Activated T-cell treated with anti-CD3 and anti-CD28 coated beads, Interleukin-2, amount 50 U/mL, for 48 hours (primary cell): ENCODE results near the gene ENTPD6.

ENCODE experiments used
- DNase-seq, 2 experiments: peaks; one replicate each; pipeline ENCODE4 v3.0.0-alpha.2; 2020

ENTPD6 gene

DNA sequence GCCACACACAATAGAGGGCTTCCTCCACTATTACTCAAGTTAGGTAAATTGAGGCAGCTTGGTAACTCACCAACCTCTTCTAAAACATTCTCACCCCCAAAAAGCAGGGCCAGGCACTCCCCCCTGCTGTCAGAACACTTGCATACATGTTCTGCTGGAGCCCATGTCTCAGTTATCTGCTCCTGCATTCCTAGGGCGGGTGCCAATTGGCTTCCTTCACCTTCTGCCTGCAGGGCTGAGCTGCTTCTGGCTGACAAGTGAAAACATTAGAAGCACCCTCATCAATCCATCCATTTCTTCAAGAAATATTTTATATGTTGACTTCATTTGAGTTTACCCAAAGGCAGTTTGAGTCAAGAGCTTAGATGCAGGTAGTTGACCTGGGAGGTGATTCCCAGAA is 4.5 kb upstream of the ENTPD6 start:
- no peak for DNase-seq

- no peak for DNase-seq
Measured at GRCh38 chr20:25191689-25192088, 3.8 kb upstream of the ENTPD6 start.

GRCh38 chr20:25193843-25194242 is 1.7 kb upstream of the ENTPD6 start:
- DNase-seq: no peak

DNA sequence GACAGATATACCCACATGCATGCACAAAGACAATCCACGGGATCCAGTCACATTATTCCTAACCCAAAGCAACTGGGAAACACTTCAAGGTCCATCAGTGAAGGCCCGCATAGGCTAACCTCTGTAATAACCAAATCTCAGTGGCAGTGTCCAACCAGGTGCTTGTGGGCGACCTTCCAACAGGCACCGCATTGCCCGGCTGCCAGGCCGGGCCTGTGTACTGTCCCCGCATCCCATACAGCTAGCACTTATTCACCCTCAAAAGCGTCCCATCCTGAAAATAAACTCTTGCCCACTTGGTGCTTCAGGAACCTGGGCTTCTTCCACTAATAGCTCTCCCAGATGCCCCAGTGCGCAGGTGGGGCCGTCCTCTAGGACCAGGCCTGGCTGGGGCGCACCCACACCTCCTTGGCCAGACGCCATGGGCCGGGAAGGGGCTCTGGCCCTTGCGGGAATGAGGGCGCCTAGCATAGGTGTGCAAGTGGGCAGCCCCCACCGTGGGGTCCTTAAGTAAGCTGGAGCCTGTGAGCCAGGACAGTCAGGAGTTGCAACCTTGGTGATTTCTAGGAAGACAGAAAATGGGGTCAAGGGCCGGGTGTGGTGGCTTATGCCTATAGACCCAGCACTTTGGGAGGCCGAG is 1.1 kb upstream of the ENTPD6 start:
- no peak for DNase-seq

GRCh38 chr20:25195962-25196785 is 662 bp downstream of the ENTPD6 start:
- DNase-seq: peak; percentile 44 to 60

DNA sequence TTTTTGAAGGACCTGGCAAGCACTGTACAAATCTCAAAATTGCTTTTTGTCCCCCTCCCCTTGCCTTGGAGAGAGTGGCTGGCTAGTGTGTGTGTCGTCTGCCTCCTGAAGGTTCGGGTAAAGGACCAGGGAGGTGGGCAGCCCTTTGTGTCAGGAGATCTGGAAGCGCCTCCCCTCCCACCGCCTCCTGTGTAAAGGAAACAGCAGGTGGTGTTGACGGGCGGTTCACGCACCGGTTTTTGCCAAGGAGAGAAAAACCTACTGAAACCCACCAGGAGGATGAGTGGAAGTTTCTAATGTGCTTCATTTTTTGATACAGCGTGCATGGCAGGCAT is 1.2 kb downstream of the ENTPD6 start:
- no peak for DNase-seq

DNA sequence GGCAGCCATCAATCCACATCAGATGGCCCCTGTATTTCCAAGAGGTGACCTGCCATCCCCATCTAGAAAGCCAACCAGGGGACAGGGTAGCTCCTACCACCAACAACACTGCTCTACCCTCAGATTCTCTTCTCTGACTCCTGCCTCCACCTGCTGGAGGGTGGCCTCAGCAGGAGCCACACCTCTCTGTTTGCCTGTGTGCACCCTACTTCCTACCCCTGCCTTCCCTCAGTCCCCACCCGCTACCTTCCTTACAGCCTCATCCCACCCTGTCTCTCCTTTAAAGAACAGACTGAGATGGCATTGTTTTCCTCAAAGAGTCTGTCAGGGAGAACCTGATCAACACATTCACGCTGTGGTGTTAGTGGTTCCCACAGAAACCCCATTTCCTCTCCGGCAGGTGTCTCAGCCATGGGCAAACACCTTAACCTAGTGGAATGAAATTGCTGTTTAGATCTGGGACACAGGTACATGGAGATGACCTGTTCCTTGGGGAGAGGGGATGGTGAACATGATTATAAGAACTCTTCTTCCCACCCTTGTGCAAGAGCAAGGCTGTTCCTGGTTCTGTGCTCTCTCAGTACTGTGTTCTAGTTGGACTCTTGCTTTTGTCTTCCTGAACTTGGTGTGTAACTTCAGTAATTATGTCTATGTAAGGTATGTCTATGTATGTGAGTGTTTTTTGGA is 1.8 kb downstream of the ENTPD6 start:
- no peak for DNase-seq

GRCh38 chr20:25197870-25198190 is 2.3 kb downstream of the ENTPD6 start:
- DNase-seq: no peak

DNA sequence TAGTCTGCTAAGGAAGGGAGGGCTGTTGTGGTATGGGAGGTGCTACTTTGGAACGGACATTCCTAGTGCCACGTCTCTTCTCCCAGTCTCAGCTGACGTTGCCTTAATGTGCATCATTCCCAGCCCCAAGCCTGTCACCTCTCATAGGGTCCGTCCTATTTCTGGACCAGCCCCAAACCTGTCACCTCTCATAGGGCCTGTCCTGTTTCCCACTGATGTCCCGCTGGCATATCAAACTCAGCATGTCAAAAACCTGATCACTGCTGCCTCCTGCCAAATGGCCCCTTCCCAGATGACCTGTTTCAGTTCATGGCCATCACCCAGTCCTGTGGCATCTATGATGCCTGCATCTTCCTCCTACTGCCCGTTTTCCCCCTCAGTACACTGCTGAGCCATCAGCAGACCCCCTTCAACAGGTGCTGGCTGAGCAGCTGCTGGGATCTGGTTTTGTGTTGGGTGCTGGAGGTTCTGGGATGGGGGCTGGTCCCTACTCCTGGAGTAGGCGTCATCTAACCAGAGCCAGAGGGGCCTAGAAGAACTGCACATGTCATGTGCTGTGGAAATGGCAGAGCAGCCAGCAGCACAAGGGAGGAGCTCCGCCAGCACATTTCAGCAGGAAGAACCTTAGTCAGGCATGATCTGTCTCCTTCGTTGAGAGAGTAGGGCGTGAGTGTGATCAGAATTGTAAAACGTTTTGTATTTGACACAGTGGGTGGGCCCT is 3.3 kb downstream of the ENTPD6 start:
- DNase-seq: no peak

DNA sequence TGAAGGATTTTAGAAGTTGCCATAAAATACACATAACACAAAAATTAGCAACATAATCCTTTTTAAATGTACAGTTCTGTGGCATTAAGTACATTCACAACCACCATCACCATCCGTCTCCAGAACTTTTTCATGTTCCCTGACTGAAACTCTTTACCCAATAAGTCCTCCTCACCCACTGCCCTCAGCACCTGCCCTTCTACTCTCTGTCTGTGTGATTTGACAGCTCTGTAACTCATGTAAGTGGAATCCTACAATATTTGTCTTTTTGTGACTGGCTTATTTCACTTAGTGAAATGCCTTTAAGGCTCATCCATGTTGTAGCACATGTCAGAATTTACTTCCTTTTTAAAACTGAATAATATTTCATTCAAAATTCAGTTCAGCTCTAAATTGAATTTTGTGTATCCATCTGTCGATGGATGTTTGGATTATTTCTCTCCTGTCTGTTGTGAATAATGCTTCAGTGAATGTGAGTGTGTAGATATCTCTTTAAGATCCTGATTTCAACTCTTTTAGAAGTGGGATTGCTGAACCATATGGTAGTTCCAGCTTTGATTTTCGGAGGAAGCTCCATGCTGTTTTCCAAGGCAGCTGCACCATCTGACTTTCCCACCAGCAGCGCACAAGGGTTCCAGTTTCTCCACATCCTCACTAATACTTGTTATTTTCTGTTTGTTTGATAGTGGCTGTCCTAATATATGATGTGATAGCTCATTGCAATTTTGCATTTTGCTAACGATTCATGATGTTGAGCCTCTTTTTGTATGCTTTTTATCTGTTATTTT is 4.2 kb downstream of the ENTPD6 start:
- no peak for DNase-seq

DNA sequence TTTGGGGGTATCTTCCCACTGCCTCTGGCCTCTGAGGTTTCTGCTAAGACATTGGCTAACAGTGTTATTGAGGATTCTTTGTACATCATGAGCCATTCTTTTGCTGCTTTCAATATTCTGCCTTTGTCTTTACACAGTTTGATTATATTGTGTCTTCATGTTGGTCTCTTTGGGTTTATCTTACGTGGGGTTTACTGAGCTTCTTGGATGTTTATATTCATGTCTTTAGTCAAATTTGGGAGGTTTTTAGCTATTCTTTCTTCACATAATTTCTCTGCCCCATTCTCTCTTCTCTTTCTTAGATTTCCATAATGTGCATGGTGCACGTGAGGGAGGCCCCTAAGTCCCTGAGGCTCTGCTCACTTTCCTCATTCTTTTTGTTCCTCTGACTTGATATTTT is 7.6 kb downstream of the ENTPD6 start:
- DNase-seq: no peak

DNA sequence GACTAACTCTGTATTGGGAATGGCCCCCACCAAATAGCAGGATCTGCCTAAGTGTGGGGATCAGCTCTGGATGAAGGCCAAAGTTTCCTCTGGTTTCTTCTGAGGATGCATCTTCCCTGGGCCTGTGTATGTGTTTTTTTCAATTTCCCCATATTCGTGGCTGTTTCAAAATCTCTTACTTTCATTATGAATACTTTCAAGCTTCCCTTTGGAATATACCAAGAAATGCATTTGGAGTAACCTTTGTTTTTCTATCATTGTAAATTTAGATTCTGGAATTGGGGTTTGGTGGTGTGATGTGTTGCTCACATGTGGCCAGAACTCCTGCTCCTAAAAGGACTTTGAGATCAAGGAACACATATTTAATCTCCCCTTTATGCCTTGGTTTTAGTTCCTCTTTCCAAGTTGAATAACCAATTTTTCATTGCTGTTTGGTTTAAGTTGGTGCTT is 8.4 kb downstream of the ENTPD6 start:
- no peak for DNase-seq

DNA sequence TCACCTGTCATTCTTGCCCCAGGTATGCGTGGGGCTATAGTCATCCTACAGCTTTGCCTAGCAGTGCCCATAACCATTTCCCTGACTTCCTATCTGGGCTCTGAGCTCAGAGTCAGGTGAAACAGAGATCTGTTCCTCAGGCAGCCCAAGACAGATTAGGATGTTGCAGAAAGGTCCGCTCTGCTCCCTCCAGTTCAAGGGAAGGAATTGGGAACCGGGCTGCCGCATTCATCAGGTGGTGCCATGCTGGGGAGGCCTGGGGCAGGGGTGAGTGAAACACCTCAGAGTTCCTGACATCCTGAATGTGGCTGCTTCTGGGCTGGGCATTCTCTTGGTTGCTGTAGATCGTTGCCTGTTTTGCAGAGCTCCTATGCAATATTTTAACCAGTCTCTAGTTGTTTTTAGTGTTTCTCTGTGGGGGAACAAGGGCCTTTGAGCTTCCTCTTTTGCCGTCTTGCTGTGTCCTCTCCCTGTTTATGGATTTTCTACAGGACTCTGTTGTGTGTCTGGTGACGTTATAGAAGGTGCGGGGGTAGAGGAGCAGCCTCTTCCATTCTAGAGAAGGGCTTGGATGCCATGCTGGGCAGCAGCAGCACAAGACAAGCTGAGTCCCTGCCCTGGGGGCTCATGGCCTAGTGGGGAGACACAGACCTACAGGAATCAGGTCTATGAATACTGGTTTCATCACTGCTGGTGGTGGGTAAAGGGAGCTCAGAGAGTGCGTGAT is 9.2 kb downstream of the ENTPD6 start:
- no peak for DNase-seq

- DNase-seq: no peak
Measured at GRCh38 chr20:25205277-25206062, 10.0 kb downstream of the ENTPD6 start.

DNA sequence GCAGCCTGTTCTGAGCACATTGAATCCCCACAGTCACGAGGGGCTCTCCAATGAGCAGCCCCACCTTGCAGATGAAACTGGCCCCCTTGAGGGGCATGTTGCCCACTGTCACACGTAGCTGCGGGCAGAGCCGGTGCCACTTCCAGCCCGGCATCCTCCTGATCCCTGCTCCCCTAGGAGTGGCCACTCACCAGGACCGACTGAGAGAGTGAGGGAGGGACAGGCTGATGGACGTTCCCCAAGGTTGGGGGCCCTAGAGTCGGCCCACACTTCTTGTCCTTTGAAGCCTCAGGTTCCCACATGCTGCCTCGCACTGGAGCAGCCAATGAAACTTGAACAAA is 10.5 kb downstream of the ENTPD6 start:
- DNase-seq: no peak

DNA sequence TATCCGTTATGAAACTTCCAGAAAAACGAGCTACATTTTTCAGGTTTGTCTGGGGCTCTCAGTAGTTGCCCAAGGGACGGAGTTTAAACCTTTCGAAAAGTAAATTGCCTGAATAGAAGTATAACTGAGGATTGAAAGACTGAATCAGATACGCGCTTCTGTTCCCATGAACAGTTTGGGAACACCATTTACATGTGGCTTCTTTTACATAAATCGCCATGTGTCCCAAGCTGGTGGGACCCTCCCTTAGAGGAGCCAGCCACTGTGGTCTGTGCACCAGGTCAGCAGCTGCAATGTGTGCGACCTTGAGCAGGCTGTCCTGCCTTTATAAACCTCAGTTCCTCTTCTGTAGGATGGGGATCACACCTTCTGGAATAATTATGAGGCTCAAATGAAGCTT is 11.0 kb downstream of the ENTPD6 start:
- no peak for DNase-seq

- DNase-seq: no peak
Measured at GRCh38 chr20:25207149-25207959, 11.8 kb downstream of the ENTPD6 start.

DNA sequence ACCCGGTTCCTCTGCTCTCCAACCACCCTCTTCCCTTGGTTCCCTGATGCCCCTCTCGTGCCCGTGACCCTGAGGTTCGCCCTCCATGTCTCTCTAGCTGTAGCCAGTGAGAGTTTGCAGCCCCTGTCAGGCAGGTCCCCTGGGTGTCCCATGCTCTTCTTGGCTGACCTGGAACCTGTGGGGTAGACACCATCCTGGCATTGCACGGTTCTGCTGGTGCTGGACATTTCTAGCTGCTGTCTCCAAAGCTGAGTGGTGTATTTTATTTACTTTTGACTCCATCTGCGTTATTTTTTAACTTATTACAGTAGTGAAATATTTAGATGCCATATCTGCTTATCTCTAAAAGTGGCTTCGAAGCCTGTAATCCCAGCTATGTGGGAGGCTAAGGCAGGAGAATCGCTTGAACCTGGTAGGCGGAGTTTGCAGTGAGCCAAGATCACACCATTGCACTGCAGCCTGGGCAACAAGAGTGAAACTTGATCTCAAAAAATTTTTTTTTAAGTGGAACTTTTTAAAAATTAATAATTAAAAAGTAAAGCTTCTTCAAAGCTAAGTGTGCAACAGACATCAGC is 12.5 kb downstream of the ENTPD6 start:
- DNase-seq: no peak

DNA sequence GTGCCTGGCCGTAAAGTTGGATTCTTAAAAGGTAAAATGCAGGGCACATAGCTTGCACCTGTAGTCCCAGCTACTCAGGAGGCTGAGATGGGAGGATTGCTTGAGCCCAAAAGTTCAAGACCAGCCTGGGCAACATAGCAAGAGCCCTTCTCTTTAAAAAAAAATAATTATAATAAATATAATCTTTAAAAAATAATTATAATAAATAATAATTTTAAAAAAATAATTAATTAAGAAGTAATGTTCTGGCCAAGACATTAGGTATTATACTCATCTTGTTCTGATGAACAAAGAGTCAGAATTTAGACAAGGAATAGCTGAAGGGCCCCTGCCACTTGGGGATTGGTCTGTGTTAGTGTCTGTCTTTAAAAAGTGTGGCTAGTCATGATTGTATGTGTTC is 13.9 kb downstream of the ENTPD6 start:
- no peak for DNase-seq

GRCh38 chr20:25209911-25210310 is 14.4 kb downstream of the ENTPD6 start:
- DNase-seq: no peak
